Femur (tissue), 1 donor: Measurements from ENCODE around the gene PCSK6.
A peak's percentile ranks its signal among the peaks of the same experiment; 100 is the strongest.

ENCODE experiments used
- DNase-seq: peaks from one replicate; pipeline ENCODE4 v3.0.0-alpha.2; 2017

PCSK6 gene

DNA sequence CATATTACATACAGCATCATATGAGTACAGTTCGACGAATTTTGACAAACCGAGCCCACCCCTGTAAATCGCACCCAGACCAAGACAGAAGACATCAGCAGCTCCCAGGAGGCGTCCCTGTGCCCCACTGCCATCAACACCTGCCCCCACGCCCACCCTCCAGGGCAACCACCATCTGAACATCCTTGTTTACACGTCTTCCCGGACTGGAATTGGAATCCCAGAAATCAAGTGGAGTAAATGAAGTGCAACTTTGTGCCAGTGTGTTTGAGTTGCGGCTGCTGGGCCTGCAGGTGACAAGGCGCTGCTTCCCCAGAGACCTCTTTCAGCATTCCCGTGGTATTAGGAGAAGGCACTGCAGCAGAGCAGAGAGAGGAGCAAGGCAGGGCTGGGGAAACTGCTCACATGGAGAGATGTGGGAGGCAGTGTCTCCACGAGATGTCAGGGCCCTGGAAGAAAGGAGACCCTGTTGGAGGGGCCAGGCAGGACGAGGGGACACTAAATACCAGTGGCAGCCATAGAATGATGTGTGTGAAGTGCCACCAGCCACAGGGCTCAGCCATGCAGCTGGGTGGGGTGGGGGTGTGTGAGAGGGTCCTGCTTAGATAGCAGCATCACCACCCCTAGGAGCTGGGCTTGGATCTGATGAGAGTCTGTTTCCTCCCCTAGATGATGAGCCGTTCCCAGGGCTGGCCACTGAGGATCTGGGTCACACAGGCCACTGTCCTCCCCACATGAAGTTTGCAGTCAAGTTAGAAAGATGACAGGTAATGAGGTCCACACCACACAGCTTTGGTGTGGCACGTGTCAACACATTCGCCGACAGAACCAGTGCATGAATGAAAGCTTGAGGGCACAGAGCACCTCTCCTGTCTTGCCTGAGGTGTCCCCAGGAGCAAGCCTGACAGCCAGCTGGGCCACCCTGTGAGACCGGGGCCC, 33.4 kb upstream of the PCSK6 start:
- no peak for DNase-seq

DNA sequence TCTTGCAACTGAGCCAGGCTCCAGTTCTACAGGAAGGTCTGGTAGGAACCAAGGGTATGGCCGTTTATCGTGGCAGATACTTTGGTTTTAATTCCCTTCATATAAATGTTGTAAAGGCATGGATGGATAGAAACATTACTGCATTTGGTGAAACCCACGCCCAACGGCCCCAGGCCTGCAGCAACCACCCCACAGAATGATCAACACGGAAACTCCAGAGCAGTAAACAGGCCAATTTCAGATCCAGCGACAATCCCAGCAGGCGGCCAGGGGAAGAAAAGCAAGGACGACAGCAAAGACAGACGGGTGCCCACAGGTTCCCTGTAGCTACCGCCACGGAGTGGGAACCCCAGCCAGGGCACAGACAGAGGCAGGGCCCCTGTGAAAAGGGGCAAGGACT, 32.6 kb upstream of the PCSK6 start:
- DNase-seq: no peak

DNA sequence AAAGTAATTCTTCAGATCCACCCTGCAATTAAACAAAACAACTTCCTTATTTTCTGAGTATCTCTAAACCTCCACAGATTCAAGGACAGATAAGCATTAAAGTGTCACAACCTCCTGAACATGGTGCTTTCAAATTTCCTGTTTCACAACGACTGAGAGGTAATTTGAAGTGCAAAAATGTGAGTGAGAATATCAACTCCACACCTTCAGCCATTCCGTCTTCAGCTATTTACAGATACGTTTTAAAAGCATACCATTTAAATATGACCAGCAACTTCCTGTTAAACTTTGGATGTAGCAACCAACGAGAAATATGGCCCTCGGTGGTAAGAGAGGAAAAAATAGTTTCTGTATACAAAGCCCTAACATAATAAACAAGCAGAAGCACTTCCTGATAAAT, 32.1 kb upstream of the PCSK6 start:
- no peak for DNase-seq

DNA sequence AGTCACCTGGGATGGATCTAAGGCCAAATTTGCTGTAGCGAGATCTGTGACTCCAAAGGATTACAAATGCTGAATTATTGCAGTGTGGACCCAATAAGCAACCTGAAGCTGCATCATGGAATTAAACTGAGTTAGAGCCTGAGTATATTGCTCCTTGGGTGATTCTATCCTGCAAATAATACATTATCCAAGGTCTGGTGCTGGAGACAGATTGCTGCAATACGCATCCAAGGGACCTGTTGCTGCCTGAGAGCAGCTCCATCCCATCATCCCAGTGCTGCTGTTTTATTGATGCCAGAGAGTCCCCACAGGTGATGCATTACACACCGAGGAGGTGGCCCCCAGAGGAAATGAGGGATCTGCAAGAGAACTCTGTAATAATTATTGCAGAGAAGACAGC, 31.6 kb upstream of the PCSK6 start:
- DNase-seq: no peak

DNA sequence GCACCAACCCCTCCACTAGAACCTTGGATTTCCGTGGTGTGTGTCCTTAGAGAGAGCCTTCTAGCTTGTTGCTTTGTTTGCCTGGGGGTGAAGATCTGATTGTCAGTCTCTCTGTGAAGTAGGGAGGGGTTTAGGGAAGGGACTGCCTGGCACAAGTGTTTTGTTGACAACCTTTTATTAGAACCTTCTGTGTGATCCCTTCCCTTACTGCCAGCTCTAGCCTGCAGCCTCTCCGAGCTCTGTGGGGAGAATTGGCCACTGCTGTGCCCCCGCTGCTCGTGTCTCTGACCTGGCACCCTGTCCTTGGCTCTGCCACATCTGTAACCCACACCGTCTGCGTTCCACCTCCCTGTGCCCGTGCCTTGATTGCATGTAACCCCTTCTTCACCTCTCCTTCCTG, 30.9 kb upstream of the PCSK6 start:
- DNase-seq: no peak

DNA sequence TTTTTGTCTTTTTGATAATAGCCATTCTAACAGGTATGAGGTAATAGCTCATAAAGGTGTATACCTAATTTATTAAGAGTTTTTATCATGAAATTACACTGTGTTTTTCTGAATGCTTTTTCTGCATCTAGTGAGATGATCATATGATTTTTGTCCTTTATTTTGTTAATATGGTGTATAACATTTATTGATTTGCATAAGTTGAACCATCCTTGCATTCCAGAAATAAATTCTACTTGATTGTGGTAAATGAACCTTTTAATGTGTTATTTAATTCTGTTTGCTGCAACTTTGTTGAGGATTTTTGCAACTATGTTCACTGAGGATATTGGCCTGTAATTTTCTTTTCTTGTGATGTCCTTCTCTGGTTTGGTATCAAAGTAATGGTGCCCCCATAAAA, 28.0 kb upstream of the PCSK6 start:
- no peak for DNase-seq

DNA sequence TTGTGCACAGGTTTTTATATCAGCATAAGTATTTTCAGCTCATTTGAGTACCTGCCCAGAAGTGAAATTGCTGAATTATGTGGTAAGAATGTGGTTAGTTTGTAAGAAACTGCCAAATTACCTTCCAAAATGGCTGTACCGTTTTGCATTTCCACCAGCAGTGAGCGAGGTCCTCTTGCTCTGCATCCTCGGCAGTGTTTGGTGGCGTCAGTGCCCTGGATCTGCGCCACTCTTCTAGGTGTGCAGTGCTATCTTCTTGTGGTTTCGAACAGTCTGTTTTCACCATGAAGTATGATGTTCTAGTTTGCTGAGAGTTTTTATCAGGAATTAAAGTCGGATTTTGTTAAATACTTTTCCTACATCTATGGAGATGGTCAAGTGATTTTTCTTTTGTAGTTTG, 24.8 kb upstream of the PCSK6 start:
- no peak for DNase-seq

DNA sequence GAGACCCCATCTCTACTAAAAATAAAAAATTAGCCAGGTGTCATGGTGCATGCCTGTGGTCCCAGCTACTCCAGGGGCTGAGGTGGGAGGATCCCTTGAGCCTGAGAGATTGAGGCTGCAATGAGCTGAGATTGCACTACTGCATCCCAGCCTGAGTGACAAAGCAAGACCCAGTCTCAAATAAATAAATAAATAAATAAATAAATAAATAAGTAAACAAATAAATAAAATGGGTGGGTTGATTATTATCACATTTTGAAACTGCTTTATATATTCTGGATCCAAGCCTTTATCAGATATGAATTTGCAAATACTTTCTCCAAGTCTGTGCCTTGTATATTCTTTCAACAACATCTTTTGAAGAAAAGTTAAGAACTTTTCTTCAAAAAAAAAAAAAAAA, 22.2 kb upstream of the PCSK6 start:
- DNase-seq: no peak

DNA sequence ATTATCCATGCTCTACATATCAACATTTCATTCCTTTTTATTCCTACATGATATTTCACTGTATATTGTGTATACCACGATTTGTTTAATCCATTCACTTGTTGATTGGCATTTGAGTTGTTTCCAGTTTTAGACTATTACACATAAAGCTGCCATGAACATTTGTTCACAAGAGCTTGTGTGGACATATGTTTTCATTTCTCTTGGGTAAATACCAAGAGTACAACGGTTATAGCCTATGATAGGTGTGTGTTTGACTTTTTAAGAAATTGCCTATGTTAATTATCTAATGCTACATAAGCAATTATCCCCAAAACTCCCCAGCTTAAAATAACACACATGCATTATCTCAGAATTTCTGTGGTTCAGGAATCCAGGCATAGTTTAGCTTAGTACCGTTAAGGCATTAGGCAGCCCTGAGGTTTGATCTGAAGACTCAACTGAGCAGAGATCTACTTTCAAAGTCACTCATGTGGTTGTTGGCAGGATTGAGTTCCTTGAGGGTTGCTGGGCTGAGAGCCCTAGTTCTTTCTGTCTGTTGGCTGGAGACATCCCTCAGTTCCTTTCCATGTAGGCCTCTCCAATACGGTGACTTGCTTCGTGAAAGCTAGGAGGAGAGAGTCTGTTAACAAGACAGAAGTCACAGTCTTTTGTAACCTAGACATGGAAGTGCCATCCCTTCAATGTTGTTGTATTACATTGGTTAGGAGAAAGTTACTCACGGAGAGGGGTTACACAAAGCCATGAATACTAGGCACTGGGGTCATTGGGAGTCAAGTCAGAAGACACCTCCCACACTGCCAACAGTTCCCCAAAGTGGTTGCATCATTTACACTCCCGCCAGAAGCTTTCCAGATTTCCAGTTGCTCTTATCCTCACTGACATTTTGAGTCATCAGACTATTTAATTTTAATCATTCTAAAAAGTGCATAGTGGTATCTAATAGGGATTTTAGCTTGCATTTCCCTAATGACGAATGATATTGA, 21.0 kb upstream of the PCSK6 start:
- no peak for DNase-seq

DNA sequence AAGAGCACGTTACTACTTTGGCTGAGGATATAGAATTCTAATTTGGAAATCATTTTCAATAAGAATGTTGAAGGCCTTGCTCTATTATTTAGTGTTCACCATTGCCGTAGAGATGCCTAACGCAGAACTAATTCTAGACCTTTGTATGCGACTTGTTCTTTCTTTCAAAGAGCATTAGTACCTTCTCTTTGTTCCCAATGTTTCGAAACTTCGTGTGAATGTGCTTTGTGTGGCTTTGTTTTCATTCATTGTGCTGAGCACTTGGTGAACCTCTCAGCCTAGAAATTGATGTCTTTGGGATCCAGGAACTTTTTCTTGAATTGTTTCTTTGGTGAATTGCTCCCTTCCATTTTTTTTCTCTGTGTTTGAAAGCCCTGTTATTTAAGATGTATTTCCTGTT, 19.8 kb upstream of the PCSK6 start:
- no peak for DNase-seq

DNA sequence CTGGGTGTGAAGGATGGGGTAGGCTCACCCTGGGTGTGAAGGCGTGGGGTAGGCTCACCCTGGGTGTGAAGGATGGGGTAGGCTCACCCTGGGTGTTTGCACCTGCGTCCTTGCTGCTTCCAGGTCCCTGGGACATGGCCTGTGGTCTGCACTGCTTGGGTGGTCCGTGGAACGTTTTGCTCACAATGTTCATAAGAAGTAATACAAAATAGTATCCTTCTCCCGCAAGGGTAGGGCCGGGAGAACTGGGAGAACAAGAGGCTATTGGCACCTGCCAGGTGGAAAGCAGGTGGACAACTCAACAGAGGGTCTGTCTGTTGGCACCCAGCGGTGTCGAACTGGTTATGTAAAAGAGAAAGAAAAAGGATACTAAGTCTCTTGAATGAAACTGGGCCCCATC, 17.0 kb upstream of the PCSK6 start:
- no peak for DNase-seq

DNA sequence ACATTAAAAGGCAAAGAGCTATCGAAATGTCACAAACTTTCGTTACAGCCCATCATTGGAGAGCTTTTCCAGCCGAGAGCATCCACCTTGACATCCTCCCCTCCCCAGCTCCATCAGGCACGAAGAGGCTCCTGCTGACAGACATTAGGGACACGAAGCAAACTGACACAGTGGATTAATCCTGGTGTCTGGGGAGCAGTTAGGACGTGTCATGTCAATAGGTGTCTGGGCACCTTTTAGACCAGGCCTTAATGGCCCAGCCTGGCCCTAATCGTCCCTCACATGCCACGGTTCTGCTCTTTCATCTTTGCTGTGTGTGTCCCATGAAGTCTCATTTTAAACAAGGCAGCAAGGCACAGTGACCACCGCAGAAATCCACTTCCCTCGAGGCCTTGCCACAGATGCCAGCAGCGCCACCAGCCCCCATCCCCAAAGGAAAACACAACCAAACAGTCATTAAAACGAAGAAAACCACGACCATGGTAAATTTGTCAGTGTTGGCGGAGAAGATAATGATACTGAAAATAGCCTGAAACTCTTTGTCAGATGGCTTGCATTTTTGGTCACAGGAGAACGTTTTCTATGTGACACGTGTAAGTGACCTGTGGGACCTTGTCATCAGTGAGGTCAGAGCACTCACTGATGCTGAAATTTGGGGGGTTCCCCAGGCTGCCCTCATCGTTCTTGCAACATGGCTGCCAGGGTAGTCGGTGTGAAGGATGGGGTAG, 16.3 kb upstream of the PCSK6 start:
- no peak for DNase-seq

DNA sequence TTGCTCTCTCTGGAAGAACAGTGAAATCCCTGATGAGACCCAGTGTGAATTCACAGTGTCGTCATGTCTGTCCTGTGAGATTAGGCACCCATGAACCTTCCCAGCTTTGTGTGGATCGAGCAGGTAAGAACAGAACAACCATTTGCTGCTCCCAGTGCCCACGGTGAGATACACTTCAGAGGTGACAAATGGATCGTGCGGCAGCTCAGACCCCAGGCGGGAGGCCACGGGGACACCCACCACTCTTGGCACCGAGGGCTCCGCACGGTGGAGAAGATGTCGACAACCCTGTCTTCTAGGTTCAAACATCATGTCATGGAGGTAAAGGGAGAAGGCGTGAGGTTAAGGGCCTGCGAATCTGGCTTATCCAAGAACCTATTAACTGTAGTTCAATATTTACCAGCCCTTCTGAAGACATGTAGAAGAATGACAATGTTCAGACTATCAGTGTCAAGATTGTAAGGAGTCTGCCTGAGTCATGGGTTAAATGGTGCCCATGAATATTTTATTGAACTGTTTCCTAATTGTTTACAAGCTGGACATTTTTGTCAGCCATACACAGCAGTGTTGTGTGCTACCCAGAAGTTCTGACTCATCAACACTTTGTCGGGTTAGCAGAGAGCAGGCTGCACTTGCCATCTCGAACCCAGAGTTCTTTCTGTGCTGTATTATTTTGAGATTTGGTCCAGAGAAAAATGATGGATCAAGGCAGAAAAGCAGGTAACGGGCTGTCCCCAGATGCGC, 15.5 kb upstream of the PCSK6 start:
- no peak for DNase-seq

DNA sequence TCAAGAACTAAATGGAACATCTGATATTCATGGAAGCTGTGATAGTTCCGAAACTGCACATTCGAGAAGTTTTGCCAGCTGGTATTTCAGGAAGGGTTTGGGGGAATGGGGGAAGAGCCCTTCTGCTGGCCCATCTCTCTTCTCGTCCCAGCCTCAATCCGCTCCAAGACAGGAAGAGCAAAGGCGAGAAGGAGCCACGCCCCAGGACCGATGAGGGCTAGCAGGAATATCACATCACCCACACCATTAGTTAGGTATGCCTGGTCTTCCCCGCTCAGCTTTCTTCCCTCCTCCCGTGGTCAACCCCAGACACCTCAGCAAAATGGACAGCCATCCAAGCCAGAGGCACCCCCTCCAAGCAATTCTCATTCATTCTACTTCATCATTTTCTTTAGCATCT, 14.9 kb upstream of the PCSK6 start:
- DNase-seq: no peak

DNA sequence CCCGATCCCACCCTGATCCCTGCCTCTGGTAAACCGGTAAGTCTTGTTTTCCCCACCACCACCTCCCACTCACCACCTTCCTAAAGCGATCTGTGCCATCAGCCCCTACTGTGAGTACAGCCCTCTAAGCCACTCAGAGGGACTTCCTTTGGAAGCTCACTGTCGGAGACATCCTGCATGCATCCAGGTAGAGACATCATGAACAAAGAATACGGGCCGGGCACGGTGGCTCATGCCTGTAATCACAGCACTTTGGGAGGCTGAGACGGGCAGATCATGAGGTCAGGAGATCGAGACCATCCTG, 13.7 kb upstream of the PCSK6 start:
- no peak for DNase-seq

DNA sequence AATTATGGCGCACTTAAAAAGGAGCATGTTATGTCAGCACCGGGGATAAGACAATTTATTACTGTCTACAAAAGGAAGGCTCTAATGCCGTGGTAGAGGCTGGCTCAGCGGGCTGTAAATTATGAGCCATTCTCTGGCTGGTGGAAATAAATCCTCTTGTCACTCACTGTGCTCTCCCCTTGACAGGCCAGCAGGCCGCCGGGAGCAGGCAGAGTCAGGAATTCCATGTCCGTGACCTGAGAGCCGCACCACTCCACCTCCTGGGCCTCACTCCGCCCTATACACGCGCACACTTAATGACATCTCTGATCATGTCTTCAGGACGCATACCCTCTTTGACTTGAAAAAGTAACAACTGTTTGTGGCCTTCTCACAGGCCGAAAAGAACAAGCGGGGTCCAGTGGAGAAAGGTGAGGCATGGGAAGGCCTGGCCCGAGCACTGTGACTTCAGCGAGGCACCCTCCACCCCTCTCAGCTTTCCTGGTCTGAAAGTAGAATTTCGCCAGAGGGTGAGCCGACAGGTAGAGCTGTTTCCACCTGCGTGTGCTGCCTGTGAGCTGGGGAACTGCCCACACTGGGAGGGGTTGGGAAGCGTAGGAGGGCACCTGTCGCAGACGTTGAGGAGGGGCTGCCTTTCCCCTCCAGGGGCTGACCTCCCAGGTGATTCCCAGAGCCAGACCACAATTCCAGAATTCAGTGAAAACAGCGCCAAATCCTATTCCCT, 13.2 kb upstream of the PCSK6 start:
- DNase-seq: no peak

DNA sequence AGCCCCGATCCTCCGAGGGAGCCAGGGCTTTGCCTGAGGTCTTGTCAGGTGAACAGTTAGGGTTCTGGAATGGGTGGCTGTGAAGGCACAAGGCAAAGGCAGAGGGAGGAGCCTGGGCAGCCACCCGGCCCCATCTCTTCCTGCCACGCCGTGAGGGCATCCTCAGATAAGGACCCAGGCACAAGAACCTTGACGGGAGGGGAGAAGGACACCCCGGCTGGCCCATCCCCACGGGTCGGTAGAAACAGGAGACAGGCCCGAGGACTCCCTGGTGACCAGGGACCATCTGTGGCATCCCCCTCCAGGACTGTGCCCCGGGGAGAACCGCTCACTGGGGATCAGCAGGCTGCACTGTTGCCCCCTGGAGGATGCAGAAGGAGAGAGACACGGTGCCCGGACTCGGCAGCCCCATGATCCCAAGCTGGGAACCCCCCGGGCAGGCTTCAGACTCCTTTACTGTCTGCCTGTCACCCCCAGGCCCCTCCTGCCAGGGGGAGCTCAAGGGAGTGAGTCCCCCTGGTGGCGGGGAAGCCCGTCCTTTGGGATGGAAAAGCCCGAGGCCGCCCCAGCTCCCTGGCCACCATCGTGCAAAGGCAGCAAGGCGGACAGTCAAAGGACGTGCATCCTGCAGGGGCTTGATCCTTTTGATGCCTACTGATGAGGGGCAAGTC, 12.3 kb upstream of the PCSK6 start:
- no peak for DNase-seq

DNA sequence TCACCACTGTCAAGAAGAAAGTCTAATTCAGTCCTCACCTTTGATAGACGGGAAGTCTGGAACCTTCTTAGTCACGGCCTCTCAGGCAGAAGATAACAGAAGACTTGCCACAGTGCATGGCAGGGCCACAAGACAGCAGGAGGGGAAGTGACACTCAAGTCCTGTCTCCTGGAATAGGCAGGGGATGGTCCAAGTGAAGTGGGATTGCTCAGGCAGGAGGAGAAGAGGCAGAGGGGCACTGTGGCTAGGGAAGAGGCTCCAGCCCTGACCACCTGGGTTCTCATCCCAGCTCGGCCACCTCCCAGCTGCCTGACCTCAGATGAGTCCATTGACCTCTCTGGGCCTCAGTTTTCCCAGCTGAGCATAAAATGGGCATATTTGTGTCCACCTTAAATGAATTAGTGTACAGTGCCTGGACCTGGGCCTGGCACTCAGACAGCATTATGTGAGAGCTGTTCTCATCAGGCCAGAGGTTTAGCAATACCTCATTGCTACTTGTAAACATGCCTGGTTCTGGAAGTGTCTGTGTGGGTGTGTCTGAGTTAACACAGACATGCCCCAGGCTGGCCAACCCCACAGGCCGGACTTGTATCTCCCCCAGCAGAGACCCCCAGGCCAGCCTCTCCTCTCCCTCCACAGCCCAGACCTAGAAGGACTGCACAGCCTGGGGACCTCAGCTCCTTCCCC, 11.5 kb upstream of the PCSK6 start:
- no peak for DNase-seq

DNA sequence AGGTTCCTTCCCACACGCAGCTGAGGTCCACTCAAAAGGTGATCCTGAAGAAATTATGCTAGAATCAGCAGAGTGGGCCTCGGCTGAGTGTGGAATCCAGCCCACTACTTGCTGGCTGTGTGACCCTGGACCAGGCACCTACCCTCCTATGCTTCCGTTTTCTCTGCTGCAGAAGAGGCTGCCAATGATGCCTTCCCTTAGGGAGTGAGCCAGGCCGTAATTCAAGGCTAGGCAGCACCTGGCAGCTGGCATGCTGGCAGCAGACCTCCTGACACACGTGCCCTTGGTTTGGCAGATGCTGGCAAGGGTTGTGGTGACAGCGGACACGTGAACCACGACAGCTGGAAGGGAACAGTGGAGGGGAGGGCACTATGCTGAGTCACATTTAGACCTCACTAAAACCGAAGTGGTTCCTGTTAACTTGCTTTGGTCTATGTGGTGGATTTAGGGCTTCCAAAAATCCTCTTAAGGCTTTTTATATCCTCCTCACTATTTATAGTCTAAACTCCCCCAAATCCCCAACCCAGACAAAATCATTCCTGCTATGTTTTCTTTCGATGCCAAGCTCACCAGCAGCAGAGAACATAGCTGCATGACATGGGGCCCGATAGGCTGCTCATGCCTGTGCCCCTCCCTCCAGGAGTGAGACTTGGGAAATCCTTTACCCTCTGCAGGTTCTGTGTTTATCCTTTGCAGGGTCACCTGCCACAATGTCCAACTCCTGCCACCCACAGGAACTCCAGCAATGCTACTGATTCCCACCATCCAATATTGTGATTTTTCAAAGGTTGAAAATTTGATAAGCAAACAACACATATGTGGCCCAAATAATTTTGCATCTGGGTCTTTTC, 10.6 kb upstream of the PCSK6 start:
- peak; percentile 85 for DNase-seq
